TTC549 (cell line): ENCODE data around the gene DRAP1.
"Not testable (repeated sequence)": the region's sequence is repeated elsewhere in the genome, so short reads cannot be mapped to it uniquely, and the experiment has no call there.

ENCODE experiments used
- FAIRE-seq: peaks from 2 replicates; lab custom pipeline; 2012; peaks lifted over from hg19 to GRCh38; lab: Jason Lieb, UNC

DRAP1 gene

GRCh38 chr11:65886826-65887722, 32.2 kb upstream of the DRAP1 start:
- no peak for FAIRE-seq

GRCh38 chr11:65887723-65888162, 31.5 kb upstream of the DRAP1 start:
- FAIRE-seq: no peak

- no peak for FAIRE-seq
Observed at GRCh38 chr11:65888163-65888814, 30.9 kb upstream of the DRAP1 start, which contains the start of gene FIBP. Gene FIBP (minus strand): TSS chr11:65888471. CDS start chr11:65888418, 53 bp downstream.

- FAIRE-seq: no peak
Observed at GRCh38 chr11:65890324-65891218, 28.7 kb upstream of the DRAP1 start, which contains the start of gene CCDC85B. Gene CCDC85B (plus strand): TSS chr11:65890673. CDS start chr11:65890784, 111 bp downstream.

- FAIRE-seq: no peak
Observed at GRCh38 chr11:65891219-65892136, 27.7 kb upstream of the DRAP1 start.

GRCh38 chr11:65892137-65892540, 27.1 kb upstream of the DRAP1 start:
- not testable (repeated sequence) for FAIRE-seq

GRCh38 chr11:65892661-65893317, 26.4 kb upstream of the DRAP1 start:
- no peak for FAIRE-seq

GRCh38 chr11:65894034-65894591, 25.1 kb upstream of the DRAP1 start:
- no peak for FAIRE-seq

- no peak for FAIRE-seq
Observed at GRCh38 chr11:65895482-65895981, 23.7 kb upstream of the DRAP1 start.

- FAIRE-seq: no peak
Observed at GRCh38 chr11:65896034-65896999, 22.9 kb upstream of the DRAP1 start.

GRCh38 chr11:65897020-65897471, 22.2 kb upstream of the DRAP1 start:
- no peak for FAIRE-seq

- no peak for FAIRE-seq
Observed at GRCh38 chr11:65898656-65899355, 20.4 kb upstream of the DRAP1 start.

GRCh38 chr11:65899356-65900124, 19.7 kb upstream of the DRAP1 start:
- FAIRE-seq: no peak

- no peak for FAIRE-seq
Observed at GRCh38 chr11:65900125-65900898, 18.9 kb upstream of the DRAP1 start, which contains the start of gene FOSL1. Gene FOSL1 (minus strand): TSS chr11:65900388. CDS start chr11:65900339, 49 bp downstream.

GRCh38 chr11:65900899-65901180, 18.4 kb upstream of the DRAP1 start:
- FAIRE-seq: no peak

- FAIRE-seq: no peak
Observed at GRCh38 chr11:65903068-65903481, 16.2 kb upstream of the DRAP1 start.

- no peak for FAIRE-seq
Observed at GRCh38 chr11:65903715-65904114, 15.5 kb upstream of the DRAP1 start.
